ENCODE data around the gene PPP5C. TPM values are rescaled to one million over a fixed set of nuclear protein-coding genes. Genes with fewer than 3 reads are reported as not detected.

Gene PPP5C
- total RNA-seq, 4 donors from 2014 or later, result 32.0 to 63.1 (median 48.4) TPM

DNA sequence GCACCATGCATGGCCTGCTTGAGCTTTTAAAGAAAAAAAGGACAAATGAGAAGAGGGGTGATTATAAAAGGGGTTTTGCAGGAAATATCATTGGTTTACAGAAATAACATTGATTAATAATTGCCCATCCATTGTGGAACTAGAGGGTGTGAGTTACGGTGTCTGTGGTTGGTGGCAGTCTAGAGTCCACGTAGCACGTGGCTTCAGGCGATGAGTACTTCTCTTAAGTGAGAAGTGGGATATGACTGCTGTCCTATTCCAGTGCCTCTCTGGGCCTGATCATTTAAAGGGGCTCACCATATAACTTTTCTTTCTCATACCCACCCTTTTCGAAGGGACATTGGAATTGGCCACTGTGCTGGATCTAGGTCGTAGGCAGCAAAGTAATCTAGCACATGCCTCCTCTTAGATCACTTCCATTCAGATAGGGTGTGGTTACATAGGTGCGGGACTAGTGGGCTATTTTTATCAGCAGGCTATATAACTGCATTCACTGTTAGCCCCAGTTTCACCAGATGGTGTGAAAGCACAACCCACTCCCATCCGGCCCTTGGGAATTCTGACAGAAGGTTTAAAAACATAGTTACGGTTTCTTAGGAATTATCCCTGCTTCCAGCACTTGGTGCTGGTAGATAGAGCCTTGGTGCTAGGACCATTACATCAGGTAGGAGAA is 19.9 kb downstream of the PPP5C start:
- H3K4me3 ChIP-seq (ENCODE audit: low read depth, poor library complexity, severe bottlenecking), result no peak overlapping the region
- DNase-seq (ENCODE audit: low spot score in 2 of 2), result no peak
- no peak for TF ChIP-seq POLR2A (IDR thresholded peaks at IDR 0.05)
- TF ChIP-seq, protein P1, sequence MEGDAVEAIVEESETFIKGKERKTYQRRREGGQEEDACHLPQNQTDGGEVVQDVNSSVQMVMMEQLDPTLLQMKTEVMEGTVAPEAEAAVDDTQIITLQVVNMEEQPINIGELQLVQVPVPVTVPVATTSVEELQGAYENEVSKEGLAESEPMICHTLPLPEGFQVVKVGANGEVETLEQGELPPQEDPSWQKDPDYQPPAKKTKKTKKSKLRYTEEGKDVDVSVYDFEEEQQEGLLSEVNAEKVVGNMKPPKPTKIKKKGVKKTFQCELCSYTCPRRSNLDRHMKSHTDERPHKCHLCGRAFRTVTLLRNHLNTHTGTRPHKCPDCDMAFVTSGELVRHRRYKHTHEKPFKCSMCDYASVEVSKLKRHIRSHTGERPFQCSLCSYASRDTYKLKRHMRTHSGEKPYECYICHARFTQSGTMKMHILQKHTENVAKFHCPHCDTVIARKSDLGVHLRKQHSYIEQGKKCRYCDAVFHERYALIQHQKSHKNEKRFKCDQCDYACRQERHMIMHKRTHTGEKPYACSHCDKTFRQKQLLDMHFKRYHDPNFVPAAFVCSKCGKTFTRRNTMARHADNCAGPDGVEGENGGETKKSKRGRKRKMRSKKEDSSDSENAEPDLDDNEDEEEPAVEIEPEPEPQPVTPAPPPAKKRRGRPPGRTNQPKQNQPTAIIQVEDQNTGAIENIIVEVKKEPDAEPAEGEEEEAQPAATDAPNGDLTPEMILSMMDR (IDR thresholded peaks at IDR 0.05), result no peak
- 80% methylated on average over 9 of the region's 9 CpGs for WGBS, 2 donors
- intact Hi-C loops (cut with DNase I; ENCODE audit: low total_unique reads), result no loop called here

DNA sequence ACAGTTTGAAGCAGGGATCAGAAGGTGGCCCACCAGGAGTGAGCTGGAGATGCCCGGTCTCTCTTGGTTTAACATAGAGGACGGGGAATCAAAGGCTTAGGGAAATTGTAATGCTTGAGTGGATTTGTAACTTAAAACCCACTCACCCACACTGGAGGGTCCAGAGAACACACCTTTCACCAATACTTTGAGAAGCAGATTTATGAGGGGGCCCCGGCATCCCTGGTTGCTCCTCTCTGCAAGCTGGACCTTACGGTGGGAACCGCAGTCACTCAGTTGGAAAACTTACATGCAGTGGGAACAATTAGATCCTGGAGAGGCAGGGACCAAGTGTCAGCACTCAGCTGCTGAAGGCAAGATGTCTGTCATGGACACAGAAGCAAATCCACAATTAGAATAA is 20.5 kb downstream of the PPP5C start:
- no peak overlapping the region for H3K4me3 ChIP-seq (ENCODE audit: low read depth, poor library complexity, severe bottlenecking)
- intact Hi-C loops (cut with DNase I; ENCODE audit: low total_unique reads), result no loop called here
- WGBS, 2 donors, result 96% methylated on average over 5 of the region's 5 CpGs
- DNase-seq (ENCODE audit: low spot score in 2 of 2), result peak in 1 of 2 donors; percentile 69
- TF ChIP-seq POLR2A (IDR thresholded peaks at IDR 0.05), result no peak
- TF ChIP-seq, protein P1 (IDR thresholded peaks at IDR 0.05), result no peak

DNA sequence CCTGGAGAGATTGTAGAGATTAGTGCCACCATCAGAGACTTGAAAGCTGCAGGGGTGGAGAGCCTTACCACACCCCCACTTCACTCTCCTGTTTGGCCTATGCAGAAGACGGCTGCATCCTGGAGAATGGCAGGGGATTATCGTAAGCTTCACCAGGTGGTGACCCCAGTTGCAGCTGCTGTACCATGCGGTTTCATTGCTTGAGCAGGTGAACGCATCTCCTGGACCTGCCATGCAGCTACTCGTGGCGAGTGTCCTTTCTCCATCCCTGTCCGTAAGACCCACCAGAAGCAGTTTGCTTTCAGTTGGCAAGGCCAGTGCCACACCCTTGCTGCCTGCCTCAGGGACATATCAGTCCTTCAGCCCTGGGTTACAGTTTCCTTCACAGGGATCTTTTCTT is 21.2 kb downstream of the PPP5C start:
- 87 to 89% methylated on average over 7 of the region's 7 CpGs for WGBS, 2 donors
- intact Hi-C loops (cut with DNase I; ENCODE audit: low total_unique reads), result no loop called here
- no peak overlapping the region for H3K4me3 ChIP-seq (ENCODE audit: low read depth, poor library complexity, severe bottlenecking)
- no peak for TF ChIP-seq POLR2A (IDR thresholded peaks at IDR 0.05)
- TF ChIP-seq, protein P1 (IDR thresholded peaks at IDR 0.05), result no peak
- DNase-seq (ENCODE audit: low spot score in 2 of 2), result peak in 1 of 2 donors; percentile 53

- no peak overlapping the region for H3K4me3 ChIP-seq (ENCODE audit: low read depth, poor library complexity, severe bottlenecking)
- WGBS, 2 donors, result 68 to 73% methylated on average over 7 of the region's 7 CpGs
- no peak for DNase-seq (ENCODE audit: low spot score in 2 of 2)
- intact Hi-C loops (cut with DNase I; ENCODE audit: low total_unique reads), result no loop called here
- no peak for TF ChIP-seq POLR2A (IDR thresholded peaks at IDR 0.05)
- TF ChIP-seq, protein P1 (IDR thresholded peaks at IDR 0.05), result no peak
Observed at GRCh38 chr19:46369817-46370216, 22.9 kb downstream of the PPP5C start.

- no peak overlapping the region for H3K4me3 ChIP-seq (ENCODE audit: low read depth, poor library complexity, severe bottlenecking)
- WGBS, 2 donors, result 66 to 75% methylated on average over 9 to 10 of the region's 10 CpGs
- peak in 1 of 2 donors; percentile 72 for DNase-seq (ENCODE audit: low spot score in 2 of 2)
- intact Hi-C loops (cut with DNase I; ENCODE audit: low total_unique reads), result no loop called here
- TF ChIP-seq, protein P1 (IDR thresholded peaks at IDR 0.05), result no peak
- TF ChIP-seq POLR2A (IDR thresholded peaks at IDR 0.05), result no peak
Observed at GRCh38 chr19:46371371-46371901, 24.5 kb downstream of the PPP5C start.

All from lower leg skin (tissue), 4 donors.